Karpas-422 (cell line): ENCODE data around the gene ATPAF1. TPM values are rescaled to one million over a fixed set of nuclear protein-coding genes. Genes with fewer than 3 reads are reported as not detected.

ENCODE experiments used
- DNase-seq: peaks from one replicate; pipeline ENCODE4 v3.0.0-alpha.2; 2015
- H2AFZ ChIP-seq: fragments of 200-600 bp; sonication (generic); 2 replicates; pipeline ENCODE4 v1.6.1; 2014; ENCODE audit warnings: antibody characterized with exemption, low read length, mixed read lengths
- H3K27ac ChIP-seq: fragments of 200-600 bp; sonication (generic); 2 replicates; pipeline ENCODE4 v1.5.1; 2014; ENCODE audit warnings: mild to moderate bottlenecking, low read length, moderate library complexity
- H3K27me3 ChIP-seq: fragments of 200-600 bp; sonication (generic); 2 replicates; pipeline ENCODE4 v1.6.1; 2014; ENCODE audit warnings: low read length, mixed read lengths
- H3K36me3 ChIP-seq: fragments of 200-600 bp; sonication (generic); 2 replicates; pipeline ENCODE4 v1.6.1; 2014; ENCODE audit warnings: low read length, mixed read lengths; ENCODE audit not compliant: insufficient read depth
- H3K4me1 ChIP-seq: fragments of 200-600 bp; sonication (generic); 2 replicates; pipeline ENCODE4 v1.6.1; 2014; ENCODE audit warnings: mild to moderate bottlenecking, low read length, mixed read lengths
- H3K4me2 ChIP-seq: fragments of 200-600 bp; sonication (generic); 2 replicates; pipeline ENCODE4 v1.6.1; 2014; ENCODE audit warnings: low read length, low read depth, mild to moderate bottlenecking; ENCODE audit not compliant: poor library complexity, severe bottlenecking
- H3K4me3 ChIP-seq: fragments of 200-600 bp; sonication (generic); 2 replicates; pipeline ENCODE4 v1.5.1; 2014; ENCODE audit warnings: mild to moderate bottlenecking, antibody characterized with exemption, low read length, mixed read lengths
- H3K79me2 ChIP-seq: fragments of 200-600 bp; sonication (generic); 2 replicates; pipeline ENCODE4 v1.6.1; 2014; ENCODE audit warnings: mild to moderate bottlenecking, low read length, mixed read lengths
- H3K9ac ChIP-seq: fragments of 200-600 bp; sonication (generic); 2 replicates; pipeline ENCODE4 v1.6.0; 2014; ENCODE audit warnings: low read length
- H3K9me2 ChIP-seq: fragments of 200-600 bp; sonication (generic), shearing (Covaris generic); replicated peaks from 2 replicates; pipeline ENCODE4 v1.6.0; 2014; ENCODE audit warnings: mild to moderate bottlenecking, low read length, moderate library complexity; ENCODE audit not compliant: insufficient read depth
- H3K9me3 ChIP-seq: fragments of 300-700, 200-600 bp; sonication (generic); 2 replicates; pipeline ENCODE4 v1.6.1; 2014; ENCODE audit warnings: low read length, mixed read lengths
- H4K20me1 ChIP-seq: fragments of 200-600 bp; sonication (generic); 2 replicates; pipeline ENCODE4 v1.6.1; 2014; ENCODE audit warnings: mild to moderate bottlenecking, antibody characterized with exemption, low read length, low read depth; ENCODE audit not compliant: insufficient read depth
- total RNA-seq: library from RNA; depleted of rRNA; stranded (reverse); fragments of >200 nt; shearing (Covaris generic); gene quantifications from 2 replicates; pipeline ENCODE4 v1.2.3, GENCODE V29; 2014; ENCODE audit warnings: low replicate concordance; rRNA removed

The ATPAF1 gene
- total RNA-seq, 1 experiment from 2014 or later = 81.2 TPM

DNA sequence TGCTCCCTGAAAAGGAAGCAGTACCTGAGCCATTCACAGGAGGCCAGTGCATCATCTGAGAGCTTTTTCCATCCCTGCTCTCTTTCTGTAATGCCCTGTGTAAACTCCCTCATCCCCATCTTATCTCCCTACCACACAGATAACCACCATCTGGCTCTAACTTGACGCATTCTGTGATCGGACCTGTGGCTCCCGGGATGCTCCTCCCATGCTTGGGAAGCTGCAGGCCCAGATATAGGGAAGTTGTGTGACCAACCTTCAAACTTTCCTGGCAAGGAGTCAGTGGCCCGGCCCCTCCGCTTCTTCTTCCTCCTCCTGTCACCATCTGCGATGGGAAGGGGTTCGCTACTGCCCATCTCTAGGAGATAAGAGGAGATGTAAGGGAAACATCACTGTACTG is 85.2 kb downstream of the ATPAF1 start:
- Histone ChIP-seq H2AFZ (no peak overlapping the region), H3K27ac (no peak overlapping the region), H3K27me3 (no peaks in the 10 kb centered on the region), H3K4me3 (no peak overlapping the region), H3K9ac (no peak overlapping the region), H3K4me2 (no peak overlapping the region), H3K4me1 (no peaks in the 10 kb centered on the region), H3K9me3 (no peaks in the 10 kb centered on the region), H3K36me3 (peaks cover 2% of the 10 kb centered on the region; the same call in 1 of the 2 replicates), H4K20me1 (no peaks in the 10 kb centered on the region), H3K79me2 (no peaks in the 10 kb centered on the region), H3K9me2 (no peaks in the 10 kb centered on the region)
- no peak for DNase-seq

Other genes with a start within 250 kb of the ATPAF1 start
- not detected in 2 replicates for gene DMBX1, start 178.5 kb downstream of the ATPAF1 start, total RNA-seq
- gene KNCN, start 116.7 kb downstream of the ATPAF1 start, total RNA-seq = not detected in 2 replicates
- 11.2 and 14.0 TPM in 2 replicates for gene MKNK1, start 64.1 kb downstream of the ATPAF1 start, total RNA-seq
- 2.2 and 5.1 TPM in 2 replicates for gene MOB3C, start 51.6 kb downstream of the ATPAF1 start, total RNA-seq
- gene TEX38, start 3.5 kb upstream of the ATPAF1 start, total RNA-seq = 0.37 TPM in 1 of 2 replicates, not detected in the other
- gene EFCAB14, start 50.8 kb upstream of the ATPAF1 start, total RNA-seq = 55.5 and 75.0 TPM in 2 replicates
- gene CYP4B1, start 130.7 kb upstream of the ATPAF1 start, total RNA-seq = not detected in 2 replicates